Activated T-helper 1 cell treated with Interleukin-2 at 50 U/mL for 16 hours (primary cell): Measurements from ENCODE around the gene EME1.
"Not testable (repeated sequence)": the region's sequence is repeated elsewhere in the genome, so short reads cannot be mapped to it uniquely, and the experiment has no call there.

ENCODE experiments used
- DNase-seq: peaks from one replicate; pipeline ENCODE4 v3.0.0-alpha.2; 2020; ENCODE audit warnings: low read depth

Gene EME1, protein sequence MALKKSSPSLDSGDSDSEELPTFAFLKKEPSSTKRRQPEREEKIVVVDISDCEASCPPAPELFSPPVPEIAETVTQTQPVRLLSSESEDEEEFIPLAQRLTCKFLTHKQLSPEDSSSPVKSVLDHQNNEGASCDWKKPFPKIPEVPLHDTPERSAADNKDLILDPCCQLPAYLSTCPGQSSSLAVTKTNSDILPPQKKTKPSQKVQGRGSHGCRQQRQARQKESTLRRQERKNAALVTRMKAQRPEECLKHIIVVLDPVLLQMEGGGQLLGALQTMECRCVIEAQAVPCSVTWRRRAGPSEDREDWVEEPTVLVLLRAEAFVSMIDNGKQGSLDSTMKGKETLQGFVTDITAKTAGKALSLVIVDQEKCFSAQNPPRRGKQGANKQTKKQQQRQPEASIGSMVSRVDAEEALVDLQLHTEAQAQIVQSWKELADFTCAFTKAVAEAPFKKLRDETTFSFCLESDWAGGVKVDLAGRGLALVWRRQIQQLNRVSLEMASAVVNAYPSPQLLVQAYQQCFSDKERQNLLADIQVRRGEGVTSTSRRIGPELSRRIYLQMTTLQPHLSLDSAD

DNA sequence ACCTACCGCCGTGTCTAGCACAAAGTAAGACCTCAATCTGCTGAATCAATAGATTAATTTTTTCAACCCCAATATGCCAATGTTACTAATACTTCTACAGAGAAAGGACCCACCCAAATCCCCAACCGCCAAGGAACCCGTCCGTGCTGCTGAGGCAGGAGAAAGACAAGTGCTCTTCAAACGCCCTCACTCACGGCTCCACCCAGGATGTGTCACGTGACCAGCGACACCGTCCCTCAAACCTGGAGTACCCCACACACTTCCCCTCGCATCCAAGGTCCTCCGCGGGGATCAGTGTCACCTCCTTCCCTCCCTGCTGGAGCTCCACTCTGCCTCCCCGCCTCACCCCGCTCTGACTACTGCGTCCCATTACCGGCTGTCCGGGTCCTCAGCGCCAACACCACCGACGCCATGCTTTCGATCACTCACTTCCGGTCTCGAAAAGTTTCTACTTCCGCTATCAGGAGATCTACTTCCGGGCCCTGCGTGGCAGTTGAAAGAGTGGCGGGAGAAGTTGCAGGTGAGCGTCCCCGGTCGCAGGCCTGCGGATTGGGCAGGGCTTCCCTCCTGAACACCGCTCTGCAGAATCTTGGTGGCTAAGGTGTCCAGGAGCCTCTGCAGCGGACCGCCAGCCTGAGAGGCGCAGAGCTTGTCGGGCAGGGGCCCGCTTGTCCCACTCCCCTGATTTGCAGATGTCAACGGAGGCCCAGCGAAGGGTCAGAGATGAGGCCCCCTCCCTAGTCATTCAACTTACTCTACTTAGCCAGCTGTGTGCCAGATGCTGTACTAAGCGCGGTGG is at the start of gene EME1, which contains the start of gene MRPL27:
Gene EME1 (plus strand): TSS at position 472 of the 799 bp plus-strand sequence. CDS start 1,980 bp downstream, outside the sequence.
Gene MRPL27 (minus strand): TSS at position 427 of the 799 bp plus-strand sequence. CDS start 14 bp downstream, at position 413.
- peak; percentile 71 for DNase-seq

DNA sequence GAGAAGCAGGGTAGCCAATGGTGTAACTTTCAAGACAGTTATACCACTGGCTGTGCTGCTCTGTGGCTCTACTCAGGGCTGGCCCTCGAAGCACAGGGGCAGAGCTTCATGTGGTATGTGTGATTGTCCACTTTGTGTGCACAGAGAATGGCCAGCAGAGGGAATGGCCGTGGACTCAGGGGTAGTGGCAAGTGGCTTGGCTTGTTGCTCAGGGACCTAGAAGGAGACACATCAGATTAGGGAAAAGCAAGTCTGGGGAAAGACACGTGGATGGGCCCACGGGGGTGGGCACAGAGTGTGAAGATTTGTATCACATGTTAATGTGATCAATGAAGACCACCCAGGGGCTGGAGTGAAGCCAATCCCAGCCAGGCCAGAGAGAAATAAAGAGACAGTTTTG is 47.1 kb upstream of the EME1 start:
- no peak for DNase-seq

DNA sequence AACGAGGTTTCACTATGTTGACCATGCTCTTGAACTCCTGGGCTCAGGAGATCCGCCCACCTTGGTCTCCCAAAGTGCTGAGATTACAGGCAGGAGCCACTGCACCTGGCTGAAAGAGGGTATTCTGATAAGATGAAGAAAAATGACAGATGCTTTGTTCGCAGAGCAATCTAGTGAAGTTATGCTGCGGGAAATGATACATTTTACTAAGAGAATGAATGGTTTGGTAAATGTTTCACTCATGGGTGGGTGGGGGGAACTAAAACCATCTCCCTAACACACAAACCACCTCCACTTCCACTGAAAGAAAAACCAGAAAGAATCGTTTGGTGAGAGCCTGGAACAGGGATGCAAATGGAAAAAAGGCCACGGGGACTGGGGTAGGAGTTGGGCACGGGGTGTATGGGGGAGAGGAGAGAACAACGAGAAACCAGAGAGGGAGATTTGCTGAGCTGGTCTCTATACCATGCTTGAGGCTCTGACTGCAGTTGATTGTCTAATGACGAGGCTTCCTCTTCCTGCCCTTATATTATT is 46.1 kb upstream of the EME1 start:
- DNase-seq = no peak

DNA sequence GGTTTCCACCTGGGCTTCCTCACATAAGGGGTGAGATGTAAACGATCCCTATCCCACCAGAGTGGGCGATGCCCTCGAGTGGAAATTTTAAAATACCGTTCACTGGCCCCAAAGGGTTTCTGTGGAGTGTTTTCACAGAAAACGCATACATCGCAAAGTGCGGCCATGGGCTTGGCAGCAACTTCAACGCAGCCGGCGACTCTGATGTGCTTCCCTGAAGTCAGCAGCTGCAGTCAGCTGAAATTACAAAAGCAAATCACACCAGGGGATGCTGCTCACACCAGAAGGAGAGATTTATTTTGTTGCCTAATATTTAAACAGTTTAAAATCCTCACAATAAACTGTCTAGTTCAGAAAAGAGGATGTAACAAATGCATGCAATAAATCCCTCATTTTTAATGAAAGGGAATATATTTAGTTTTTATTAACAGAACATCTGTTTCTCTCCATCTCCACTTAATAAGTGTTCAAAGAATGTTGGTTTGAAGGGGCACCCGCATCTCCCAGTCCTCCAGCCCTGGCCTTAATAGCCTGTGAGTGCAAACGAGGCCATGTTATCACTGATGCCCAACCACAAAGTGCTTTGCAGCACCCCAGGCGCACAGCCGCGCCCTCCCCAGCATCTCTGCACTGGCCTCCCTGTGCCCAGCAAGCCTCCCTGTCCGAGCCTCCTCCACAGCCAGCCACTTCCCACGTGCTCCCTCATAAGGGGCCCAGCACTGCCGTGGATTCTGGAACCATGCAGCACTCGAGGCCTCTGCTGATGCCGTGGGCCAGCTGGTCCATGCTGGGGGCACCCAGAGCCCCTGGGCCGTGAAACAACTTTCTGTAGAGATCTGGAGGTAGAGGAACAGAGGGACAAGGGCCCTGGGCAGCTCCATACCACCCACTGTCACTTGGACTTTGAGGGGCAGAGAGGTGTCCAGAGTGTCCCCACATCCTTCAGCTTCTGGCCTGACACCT is 44.4 kb upstream of the EME1 start:
- DNase-seq = no peak

DNA sequence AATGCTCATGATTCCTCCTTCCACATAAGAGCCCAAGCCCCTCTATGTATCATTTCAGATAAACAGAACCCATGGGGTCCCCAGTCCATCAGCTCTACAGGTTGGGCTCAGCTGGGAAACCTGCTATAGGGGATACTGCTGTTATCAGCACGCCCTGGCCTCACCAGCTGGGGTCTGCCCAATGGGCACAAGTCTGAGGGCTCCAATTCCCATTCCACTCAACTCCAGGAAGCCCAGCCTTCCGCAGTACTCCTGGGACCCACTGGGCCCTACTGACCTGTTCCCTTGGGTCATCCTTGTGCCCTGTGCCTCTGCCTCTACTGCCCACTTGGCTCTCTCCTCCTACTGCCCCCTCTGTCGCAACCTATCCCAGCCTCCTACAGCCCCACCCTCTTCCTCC is 43.3 kb upstream of the EME1 start:
- no peak for DNase-seq

DNA sequence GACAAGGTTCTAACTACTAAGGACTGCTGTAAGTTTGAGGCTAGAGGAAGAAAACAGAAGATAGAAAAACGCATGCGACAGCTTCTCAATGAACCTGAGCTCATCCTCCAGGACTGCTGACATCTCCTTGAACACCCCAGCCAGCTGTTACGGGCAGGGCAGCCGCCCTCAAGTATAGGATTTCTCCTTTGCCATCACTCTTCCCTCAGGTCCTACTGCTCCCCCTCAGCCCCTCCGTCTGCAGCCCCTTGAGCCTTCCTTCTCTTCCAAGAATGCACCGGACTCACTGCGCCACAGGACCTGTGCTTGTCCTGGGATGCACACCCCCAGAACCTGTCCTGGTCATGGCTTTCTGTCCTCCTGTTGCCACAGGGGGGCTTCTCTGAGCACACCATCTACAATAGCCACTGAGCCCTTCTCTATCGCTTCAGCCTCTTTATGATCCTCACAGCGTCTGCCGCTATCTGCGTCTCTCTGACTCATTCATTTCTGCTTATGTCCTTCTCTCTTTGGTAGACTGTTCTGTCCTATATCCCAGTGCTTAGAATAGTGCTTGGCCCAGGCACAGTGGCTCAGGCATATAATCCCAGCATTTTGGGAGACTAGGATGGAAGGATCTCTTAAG is 42.8 kb upstream of the EME1 start:
- no peak for DNase-seq

DNA sequence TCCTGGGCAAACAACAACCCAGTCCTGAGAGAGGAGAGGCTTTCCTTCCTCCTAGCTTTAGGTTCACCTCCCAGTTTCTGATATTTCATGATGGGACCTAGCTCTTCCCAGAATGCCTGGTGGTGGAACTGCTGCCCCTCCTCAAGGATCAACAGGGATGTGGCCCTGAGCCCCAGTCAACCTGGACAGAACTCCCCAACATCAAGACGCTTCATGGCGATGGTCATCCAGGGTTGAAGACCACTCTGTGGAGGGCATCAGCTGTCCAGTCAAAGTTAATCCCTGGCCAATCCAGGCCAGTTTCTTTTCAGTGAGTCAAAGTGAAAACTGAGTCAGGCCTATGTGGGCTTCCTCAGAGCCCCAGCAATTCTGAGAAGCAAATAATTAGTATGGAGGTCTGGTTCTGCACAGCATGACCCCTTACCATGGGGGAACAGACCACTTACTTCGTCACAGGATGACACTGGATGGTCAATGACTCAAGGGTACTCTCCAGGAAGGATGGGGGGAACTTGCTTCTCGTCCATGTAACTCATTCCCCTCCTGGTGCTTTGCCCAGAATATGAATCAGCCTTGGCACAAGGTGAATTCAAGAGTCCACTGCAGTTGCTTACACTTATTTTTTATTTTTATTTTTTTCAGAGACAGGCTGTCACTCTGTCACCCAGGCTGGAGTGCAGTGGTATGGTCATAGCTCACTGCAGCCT is 41.8 kb upstream of the EME1 start:
- DNase-seq = no peak

DNA sequence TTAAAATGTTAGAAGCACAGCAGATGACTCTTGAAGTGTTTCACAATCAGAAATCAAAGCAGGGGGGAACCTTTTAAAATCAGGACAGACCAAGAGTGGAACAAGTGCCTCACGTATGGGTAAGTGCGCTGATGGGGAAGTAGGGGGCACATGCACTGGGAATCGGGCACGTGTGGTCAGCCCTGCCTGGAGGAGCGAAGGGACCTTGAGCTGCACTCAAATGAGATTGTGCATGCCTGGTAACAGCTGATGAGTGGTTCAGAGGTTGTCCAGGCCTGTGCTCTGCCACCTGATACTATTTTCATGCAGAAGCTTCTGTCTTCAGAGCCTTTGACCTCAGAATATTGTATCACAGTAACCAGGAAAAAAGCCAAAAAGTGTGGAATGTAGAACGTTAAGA is 40.8 kb upstream of the EME1 start:
- DNase-seq = no peak

DNA sequence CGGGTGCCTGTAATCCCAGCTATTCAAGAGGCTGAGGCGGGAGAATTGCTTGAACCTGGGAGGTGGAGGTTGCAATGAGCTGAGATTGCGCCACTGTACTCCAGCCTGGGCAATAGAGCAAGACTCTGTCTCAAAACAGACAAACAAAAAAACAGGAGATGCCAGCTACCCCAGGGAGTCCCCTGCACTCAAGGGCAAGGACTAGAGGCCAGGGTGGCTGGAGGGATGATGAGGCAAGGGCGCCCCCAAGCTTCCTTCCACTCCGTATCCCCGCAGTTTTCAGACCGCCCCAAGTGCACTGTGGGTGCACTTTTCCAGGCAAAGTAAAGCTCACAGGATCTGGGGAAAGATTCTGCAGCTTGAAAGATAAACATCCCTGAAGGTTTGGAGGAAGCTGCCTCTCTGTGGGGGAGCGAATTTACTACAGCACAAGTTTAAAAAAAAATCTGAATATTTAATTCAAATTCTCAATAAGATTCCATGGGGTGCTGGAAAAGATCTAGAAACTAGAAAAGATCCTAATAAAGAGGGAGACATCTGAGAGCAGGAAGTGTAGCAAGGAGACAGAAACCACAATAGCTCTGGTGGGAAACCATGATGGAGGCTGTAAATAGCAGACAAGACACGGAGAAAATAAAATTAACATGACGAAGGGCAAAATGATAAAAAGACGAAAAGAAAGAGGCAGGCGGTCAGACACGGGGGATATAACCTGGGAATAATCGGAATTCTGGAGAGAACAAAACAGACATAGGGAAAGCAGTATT is 39.6 kb upstream of the EME1 start:
- not testable (repeated sequence) for DNase-seq

DNA sequence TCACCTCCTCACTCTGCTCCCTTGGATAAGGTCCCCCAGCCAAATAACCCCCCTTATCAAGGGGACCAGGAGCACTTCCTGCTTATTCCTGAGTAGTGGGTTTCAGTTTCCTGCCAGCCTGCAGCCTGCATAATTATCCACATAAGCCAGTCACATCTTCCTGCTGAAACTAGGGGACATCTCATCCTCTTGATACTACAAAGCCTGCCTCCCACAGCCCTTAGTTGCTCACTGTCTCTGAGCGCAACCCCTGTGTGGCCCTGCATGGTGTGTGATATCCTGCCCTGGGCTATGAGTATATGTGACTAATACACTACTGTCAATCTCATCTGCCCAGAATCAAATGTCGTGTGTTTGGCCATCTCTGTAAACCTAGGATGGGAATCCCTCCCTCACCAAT is 35.1 kb upstream of the EME1 start:
- DNase-seq = no peak

DNA sequence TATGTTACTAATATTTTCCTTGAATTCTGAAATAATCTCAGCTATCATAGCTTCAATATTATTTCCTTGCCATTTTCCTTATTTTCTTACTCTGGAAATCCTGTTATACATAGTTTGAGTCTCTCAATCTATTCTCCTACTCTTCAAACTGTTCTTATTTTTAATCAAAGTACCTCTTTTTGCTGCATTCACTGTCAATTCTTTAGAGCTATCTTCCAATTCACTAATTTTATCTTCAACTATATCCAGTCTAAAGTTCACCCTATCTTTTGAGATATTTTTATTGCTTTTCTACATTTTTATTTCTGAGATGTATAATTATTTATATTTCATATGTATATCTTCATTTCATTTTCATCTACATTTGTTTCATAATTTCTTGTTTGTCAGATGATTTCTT is 34.4 kb upstream of the EME1 start:
- DNase-seq = no peak

DNA sequence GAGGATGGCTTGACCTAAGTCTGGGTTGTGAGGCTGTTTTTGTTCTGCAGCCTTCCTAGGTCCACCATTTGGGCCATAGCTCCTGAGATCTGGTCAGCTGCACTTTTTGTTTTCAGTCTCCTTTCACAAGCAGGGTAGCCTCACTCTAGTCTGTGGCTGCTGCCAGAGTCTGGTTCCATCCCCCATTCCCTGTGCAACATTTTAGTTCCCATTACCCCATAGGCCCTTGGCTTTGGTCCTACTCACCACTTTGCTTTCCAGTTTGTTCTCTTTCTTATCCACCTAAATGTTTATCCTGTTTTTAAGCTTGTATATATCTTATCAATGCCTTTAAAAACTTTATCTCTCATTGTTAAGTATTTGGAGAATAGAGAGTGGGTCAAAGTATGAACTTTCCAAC is 33.6 kb upstream of the EME1 start:
- no peak for DNase-seq

DNA sequence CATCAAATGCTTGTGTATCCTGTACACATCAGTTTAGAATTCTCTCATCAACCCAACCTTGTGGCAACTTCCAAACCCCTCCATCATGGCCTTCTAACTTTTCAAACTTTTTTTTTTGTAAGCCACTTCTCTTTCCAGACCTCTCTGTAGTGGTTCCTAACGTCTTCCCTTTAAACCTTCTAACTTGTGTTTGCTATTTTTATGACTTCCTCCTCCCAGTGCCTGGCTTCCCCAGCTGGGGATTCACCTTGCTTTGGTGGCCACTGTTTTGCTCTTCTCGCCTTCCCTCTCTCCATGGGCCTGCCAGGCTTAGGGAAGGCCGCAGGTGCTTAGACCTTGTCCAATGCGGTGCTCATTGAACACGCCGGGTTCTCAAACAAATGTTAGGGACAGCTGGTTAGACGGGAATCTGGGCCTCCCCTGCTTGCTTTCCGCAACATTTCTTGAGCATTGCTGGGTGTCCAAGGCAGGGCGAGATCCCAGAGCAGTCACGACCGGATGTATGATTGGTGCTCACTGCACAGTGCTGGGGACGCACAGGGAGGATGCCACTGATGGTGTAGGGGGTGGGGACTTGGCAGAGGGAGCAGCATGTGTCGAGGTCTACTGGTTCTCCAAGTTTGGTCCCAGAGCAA is 28.2 kb upstream of the EME1 start:
- no peak for DNase-seq

DNA sequence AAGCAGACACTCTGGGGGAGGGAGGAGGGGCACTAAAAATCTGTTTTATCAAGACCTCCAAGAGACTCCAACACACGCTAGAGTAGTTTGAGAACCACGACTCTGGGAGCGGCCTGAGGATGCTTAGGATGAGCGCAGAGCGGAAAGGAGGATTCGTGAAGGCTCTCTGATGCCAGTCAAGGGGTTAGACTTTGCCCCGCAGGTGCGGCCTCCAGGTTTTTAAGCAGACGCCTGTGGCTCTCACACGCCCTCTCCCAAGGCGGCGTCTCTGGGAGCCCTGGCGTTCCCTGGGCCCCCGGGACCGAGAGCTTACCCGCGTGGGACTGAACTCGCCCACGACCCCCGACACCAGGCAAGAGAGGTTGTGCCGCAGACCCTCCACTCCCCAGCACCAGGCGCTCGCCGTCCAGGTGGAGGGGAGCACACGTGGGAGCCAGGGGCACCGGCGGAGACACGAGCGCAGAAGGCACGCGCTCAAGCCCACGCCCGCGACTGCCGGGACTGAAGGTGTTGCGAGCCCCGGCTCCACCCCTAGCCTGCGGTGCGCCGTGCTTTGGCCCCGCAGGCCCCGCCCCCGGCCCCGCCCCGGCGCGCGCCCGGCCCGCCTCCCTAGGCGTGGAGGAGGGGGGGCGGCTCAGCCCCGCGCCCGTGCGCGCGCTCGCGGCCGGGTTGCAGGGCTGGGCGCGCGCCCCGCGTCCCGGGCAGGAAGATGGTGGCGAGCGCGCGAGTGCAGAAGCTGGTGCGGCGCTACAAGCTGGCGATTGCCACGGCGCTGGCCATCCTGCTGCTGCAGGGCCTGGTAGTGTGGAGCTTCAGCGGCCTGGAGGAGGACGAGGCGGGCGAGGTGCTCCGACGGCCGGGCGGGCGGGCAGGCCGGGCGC is 27.4 kb upstream of the EME1 start, which contains the start of gene XYLT2:
Gene XYLT2 (plus strand): TSS at position 695 of the 881 bp plus-strand sequence. CDS start 15 bp downstream, at position 710.
- DNase-seq = peak; percentile 91

DNA sequence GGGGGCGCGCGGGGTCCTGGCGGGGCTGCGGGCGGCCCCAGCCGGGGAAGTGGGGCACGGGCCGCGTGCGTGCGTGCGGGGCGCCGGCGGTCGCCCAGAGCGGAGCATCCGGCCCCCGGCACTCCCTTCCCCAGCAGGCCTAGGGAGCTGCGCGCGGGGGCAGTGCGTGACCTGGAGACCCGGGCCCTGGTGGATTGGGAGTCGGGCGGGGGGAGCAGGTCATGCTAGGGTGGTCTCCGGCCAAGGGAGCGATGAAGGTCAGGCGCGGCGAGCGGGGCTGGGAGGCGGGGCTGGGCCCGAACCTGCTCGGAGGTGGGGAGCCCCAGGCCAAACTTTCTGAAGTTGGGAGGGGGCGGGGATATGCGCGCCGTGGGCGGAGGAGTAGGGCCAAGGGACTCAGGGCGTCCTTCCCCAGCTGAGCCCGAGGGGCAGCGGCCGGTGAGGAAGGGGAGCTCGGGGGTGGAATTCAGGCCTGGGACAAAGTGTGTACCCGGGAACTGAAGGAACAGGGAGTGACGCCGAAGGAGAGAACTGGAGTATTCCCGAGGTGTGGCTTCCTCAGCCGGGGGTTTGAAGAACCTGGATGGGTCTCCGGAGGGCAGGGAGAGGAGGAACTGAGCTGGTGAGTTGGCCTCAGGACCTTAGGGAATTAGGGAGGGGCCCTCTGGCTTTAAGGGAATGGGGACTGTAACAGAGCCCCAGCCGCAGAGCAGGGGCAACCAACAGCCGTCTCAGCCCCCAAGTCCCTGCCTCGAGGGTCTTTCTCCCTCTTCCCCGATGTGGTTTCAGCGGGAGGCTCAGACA is 26.5 kb upstream of the EME1 start:
- no peak for DNase-seq

DNA sequence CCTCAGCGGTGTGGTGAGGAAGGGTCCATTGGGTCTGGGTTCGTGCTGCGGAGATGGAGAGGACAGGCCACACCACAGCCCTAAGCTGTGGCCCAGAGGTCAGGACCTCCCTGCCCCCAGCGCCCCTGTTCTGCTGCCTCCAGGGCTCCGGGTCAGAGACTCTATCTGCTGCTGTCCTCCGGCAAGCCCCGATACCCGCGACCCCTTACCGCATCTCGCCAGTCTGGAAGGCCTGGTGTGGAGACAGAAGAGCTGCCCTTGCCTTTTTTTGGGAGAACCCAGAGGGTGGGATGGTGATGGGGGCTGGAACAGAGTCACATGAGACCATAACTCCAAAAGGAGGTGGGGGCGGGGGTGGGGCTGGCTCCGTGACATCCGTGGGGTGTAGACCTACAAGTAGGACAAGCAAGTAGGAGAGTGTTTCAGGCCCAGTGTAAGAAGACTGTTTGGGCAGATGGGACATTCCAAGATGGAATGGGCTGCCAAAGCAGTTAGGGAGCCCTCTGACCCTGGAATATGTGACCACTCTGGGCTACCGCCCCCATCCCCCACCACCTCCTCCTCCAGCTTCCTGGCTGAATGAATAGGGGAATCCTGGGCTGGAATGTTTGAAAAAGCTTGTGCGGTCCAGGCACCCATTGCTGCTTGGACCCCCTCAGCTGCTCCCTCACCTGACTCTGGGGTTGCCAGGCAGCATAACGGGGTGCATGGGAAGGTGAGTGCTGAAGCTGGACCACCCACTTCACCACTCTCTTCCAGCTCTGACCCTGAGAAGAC is 25.7 kb upstream of the EME1 start:
- DNase-seq = no peak
